ENCODE results near the gene IL1RAPL2. TPM values are rescaled to one million over a fixed set of nuclear protein-coding genes. Genes with fewer than 3 reads are reported as not detected.

IL1RAPL2 gene
- total and polyA plus RNA-seq, 2 donors (not counting 1 experiment from before 2014, with no cell fraction given): not detected

DNA sequence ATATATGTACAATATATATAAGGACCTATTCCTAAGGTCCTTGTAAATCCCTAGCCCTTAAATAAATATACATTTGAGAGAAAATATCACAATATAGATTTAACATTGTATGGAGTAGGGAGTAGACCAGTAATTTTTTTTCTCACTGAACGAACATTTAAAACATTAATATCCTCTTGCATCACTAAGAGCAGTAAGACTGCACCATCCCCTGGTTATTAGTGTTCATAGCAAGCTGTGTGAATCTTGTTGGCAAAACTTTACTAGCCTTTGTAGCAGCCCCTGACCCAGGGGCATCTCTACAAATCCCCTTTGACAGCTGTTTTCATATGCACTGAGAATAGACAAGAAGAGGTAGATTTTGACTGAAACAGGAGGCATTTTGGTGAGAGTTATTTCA, 146.5 kb downstream of the IL1RAPL2 start:
- H4K20me1 ChIP-seq (ENCODE audit: control insufficient read depth, insufficient read depth, low read length, poor library complexity, severe bottlenecking): no peaks in the 10 kb centered on the region
- no CpG with 5 or more reads among the region's 1 CpG for WGBS (ENCODE audit: insufficient coverage)
- POLR2A ChIA-PET: no interaction called here

GRCh38 chrX:104721854-104722253, 155.9 kb downstream of the IL1RAPL2 start:
- intact Hi-C loops (cut with micrococcal nuclease): no loop called here
- Histone ChIP-seq H3K4me2 (replicated peaks; ENCODE audit: low read depth, low read length, poor library complexity, severe bottlenecking) (no peak overlapping the region), H4K20me1 (ENCODE audit: control insufficient read depth, insufficient read depth, low read length, poor library complexity, severe bottlenecking) (no peaks in the 10 kb centered on the region), H3K27ac (ENCODE audit: low read length in 2 of 2) (no peak overlapping the region), H2AFZ (ENCODE audit: insufficient read depth, low read depth, low read length, poor library complexity, severe bottlenecking) (no peak overlapping the region), H3K27me3 (replicated peaks in 1 of 4; ENCODE audit: control extremely low read depth in 1 of 4, control insufficient read depth in 3 of 4, insufficient read depth in 4 of 4, low read length in 3 of 4) (no peaks in the 10 kb centered on the region), H3K4me3 (ENCODE audit: control extremely low read depth in 1 of 5, extremely low read depth in 1 of 5, insufficient read depth in 1 of 5, low read depth in 2 of 5, low read length in 4 of 5) (no peak overlapping the region), H3K79me2 (ENCODE audit: control insufficient read depth, insufficient read depth, low read length) (no peaks in the 10 kb centered on the region), H3K9ac (ENCODE audit: low read length) (no peak overlapping the region), H3K36me3 (replicated peaks in 1 of 2; ENCODE audit: control extremely low read depth in 1 of 2, control insufficient read depth in 1 of 2, extremely low read depth in 1 of 2, insufficient read depth in 2 of 2, low read length in 1 of 2) (no peaks in the 10 kb centered on the region), H3K9me3 (ENCODE audit: control extremely low read depth in 1 of 3, control insufficient read depth in 2 of 3, insufficient read depth in 1 of 3, low read length in 2 of 3) (no peaks in the 10 kb centered on the region), H3K4me1 (ENCODE audit: control insufficient read depth in 2 of 2, insufficient read depth in 2 of 2, low read length in 2 of 2) (no peaks in the 10 kb centered on the region)
- ChIA-PET CTCF (no interaction called here), POLR2A (no interaction called here)
- no peaks in the 10 kb centered on the region for H3K27me3 Mint-ChIP-seq
- TF ChIP-seq, protein P1, sequence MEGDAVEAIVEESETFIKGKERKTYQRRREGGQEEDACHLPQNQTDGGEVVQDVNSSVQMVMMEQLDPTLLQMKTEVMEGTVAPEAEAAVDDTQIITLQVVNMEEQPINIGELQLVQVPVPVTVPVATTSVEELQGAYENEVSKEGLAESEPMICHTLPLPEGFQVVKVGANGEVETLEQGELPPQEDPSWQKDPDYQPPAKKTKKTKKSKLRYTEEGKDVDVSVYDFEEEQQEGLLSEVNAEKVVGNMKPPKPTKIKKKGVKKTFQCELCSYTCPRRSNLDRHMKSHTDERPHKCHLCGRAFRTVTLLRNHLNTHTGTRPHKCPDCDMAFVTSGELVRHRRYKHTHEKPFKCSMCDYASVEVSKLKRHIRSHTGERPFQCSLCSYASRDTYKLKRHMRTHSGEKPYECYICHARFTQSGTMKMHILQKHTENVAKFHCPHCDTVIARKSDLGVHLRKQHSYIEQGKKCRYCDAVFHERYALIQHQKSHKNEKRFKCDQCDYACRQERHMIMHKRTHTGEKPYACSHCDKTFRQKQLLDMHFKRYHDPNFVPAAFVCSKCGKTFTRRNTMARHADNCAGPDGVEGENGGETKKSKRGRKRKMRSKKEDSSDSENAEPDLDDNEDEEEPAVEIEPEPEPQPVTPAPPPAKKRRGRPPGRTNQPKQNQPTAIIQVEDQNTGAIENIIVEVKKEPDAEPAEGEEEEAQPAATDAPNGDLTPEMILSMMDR (IDR thresholded peaks at IDR 0.05): no peak
- no peak for TF ChIP-seq EZH2 (IDR thresholded peaks at IDR 0.05; ENCODE audit: borderline replicate concordance, insufficient read depth, low read depth, low read length, poor library complexity, severe bottlenecking)
- H3K4me3 Mint-ChIP-seq: no peak overlapping the region
- WGBS (ENCODE audit: insufficient coverage): no CpG with 5 or more reads among the region's 3 CpGs
- no peak overlapping the region for H3K27ac Mint-ChIP-seq
- ATAC-seq (ENCODE audit: low read depth): no peak
- H3K4me1 Mint-ChIP-seq: no peaks in the 10 kb centered on the region
- H3K9me3 Mint-ChIP-seq (ENCODE audit: insufficient read depth): no peaks in the 10 kb centered on the region
- DNase-seq: no peak

More for the DNA sequence above, 146.5 kb downstream of the IL1RAPL2 start:
- intact Hi-C loops (cut with micrococcal nuclease): no loop called here
- DNase-seq: no peak
- H3K27ac Mint-ChIP-seq: no peak overlapping the region
- Histone ChIP-seq H2AFZ (ENCODE audit: insufficient read depth, low read depth, low read length, poor library complexity, severe bottlenecking) (no peak overlapping the region), H3K9ac (ENCODE audit: low read length) (no peak overlapping the region), H3K27me3 (replicated peaks in 1 of 4; ENCODE audit: control extremely low read depth in 1 of 4, control insufficient read depth in 3 of 4, insufficient read depth in 4 of 4, low read length in 3 of 4) (no peaks in the 10 kb centered on the region), H3K27ac (ENCODE audit: low read length in 2 of 2) (no peak overlapping the region), H3K79me2 (ENCODE audit: control insufficient read depth, insufficient read depth, low read length) (no peaks in the 10 kb centered on the region), H3K4me3 (ENCODE audit: control extremely low read depth in 1 of 5, extremely low read depth in 1 of 5, insufficient read depth in 1 of 5, low read depth in 2 of 5, low read length in 4 of 5) (no peak overlapping the region), H3K4me1 (ENCODE audit: control insufficient read depth in 2 of 2, insufficient read depth in 2 of 2, low read length in 2 of 2) (no peaks in the 10 kb centered on the region), H3K9me3 (ENCODE audit: control extremely low read depth in 1 of 3, control insufficient read depth in 2 of 3, insufficient read depth in 1 of 3, low read length in 2 of 3) (no peaks in the 10 kb centered on the region), H3K36me3 (replicated peaks in 1 of 2; ENCODE audit: control extremely low read depth in 1 of 2, control insufficient read depth in 1 of 2, extremely low read depth in 1 of 2, insufficient read depth in 2 of 2, low read length in 1 of 2) (no peaks in the 10 kb centered on the region), H3K4me2 (replicated peaks; ENCODE audit: low read depth, low read length, poor library complexity, severe bottlenecking) (no peak overlapping the region)
- no peaks in the 10 kb centered on the region for H3K9me3 Mint-ChIP-seq (ENCODE audit: insufficient read depth)
- CTCF ChIA-PET: no interaction called here
- H3K4me3 Mint-ChIP-seq: no peak overlapping the region
- ATAC-seq (ENCODE audit: low read depth): no peak
- peaks cover 3% of the 10 kb centered on the region for H3K27me3 Mint-ChIP-seq
- no peaks in the 10 kb centered on the region for H3K4me1 Mint-ChIP-seq
- TF ChIP-seq, protein P1 (IDR thresholded peaks at IDR 0.05): no peak
- no peak for TF ChIP-seq EZH2 (IDR thresholded peaks at IDR 0.05; ENCODE audit: borderline replicate concordance, insufficient read depth, low read depth, low read length, poor library complexity, severe bottlenecking)

Measured in B cell (primary cell).